HEK293 (cell line): ENCODE data around the gene SMTNL1.

Experiments used
- CTCF ChIA-PET: fragments of 350-600 bp; formaldehyde crosslinking; extraction: SDS; loops from one replicate; lab custom pipeline; 2021; ENCODE audit warnings: antibody characterized with exemption; lab: Yijun Ruan, JAX
- POLR2A ChIA-PET: fragments of 300-600 bp; formaldehyde crosslinking; extraction: SDS; loops from one replicate; lab custom pipeline; 2020; ENCODE audit warnings: antibody characterized with exemption, inconsistent platforms; lab: Yijun Ruan, JAX
- H3K27ac ChIP-seq: fragments of 200-500 bp; sonication (Bioruptor generic); 2 replicates; pipeline ENCODE4 v1.5.1; 2014; ENCODE audit warnings: low read depth, low read length, control low read depth, inconsistent platforms; ENCODE audit errors: extremely low read depth
- H3K36me3 ChIP-seq, 2 experiments: fragments of 200-500 bp in 1 of 2; sonication (Bioruptor generic) in 1 of 2; 1 replicate in 1 of 2; 2 replicates in 1 of 2; pipeline ENCODE4 v1.5.1; 2014 to 2017; ENCODE audit warnings: inconsistent platforms in 2 of 2, low read length in 2 of 2; ENCODE audit not compliant: control insufficient read depth in 2 of 2, insufficient read depth in 1 of 2
- H3K4me1 ChIP-seq: fragments of 200-500 bp; sonication (Bioruptor generic); 2 replicates; pipeline ENCODE4 v1.5.1; 2014; ENCODE audit warnings: mild to moderate bottlenecking, low read length, inconsistent platforms; ENCODE audit not compliant: control insufficient read depth, insufficient read depth
- H3K4me3 ChIP-seq: 2 replicates; pipeline ENCODE4 v1.5.1; 2011; ENCODE audit warnings: low read depth, mild to moderate bottlenecking, control low read depth, low read length, moderate library complexity
- H3K9me3 ChIP-seq: fragments of 200-500 bp; sonication (Bioruptor generic); 2 replicates; pipeline ENCODE4 v1.5.1; 2014; ENCODE audit warnings: low read depth, low read length, inconsistent platforms; ENCODE audit not compliant: control insufficient read depth, insufficient read depth
- OVOL3 ChIP-seq: fragments of 450-650 bp; formaldehyde crosslinking; IDR thresholded peaks from 2 replicates; pipeline ENCODE4 v1.5.1; 2016; ENCODE audit warnings: missing biosample characterization, missing genetic modification characterization
- PRDM10 ChIP-seq: fragments of 450-650 bp; formaldehyde crosslinking; IDR thresholded peaks from 2 replicates; pipeline ENCODE4 v1.5.1; 2016; ENCODE audit warnings: missing biosample characterization, missing genetic modification characterization
- ZNF112 ChIP-seq: fragments of 450-650 bp; formaldehyde crosslinking; IDR thresholded peaks from 2 replicates; pipeline ENCODE4 v1.5.0; 2017; ENCODE audit warnings: missing biosample characterization, missing genetic modification characterization
- ZNF19 ChIP-seq: fragments of 450-650 bp; formaldehyde crosslinking; IDR thresholded peaks from 2 replicates; pipeline ENCODE4; 2016; ENCODE audit warnings: missing biosample characterization, missing genetic modification characterization, low read depth
- ZNF24 ChIP-seq: fragments of 450-650 bp; formaldehyde crosslinking; IDR thresholded peaks from 2 replicates; pipeline ENCODE4 v1.5.1; 2016; ENCODE audit warnings: missing biosample characterization, missing genetic modification characterization
- ZNF274 ChIP-seq, 2 experiments: fragments of 200-500 bp in 1 of 2; fragments of 450-650 bp in 1 of 2; sonication (Bioruptor generic) in 1 of 2; formaldehyde crosslinking in 1 of 2; IDR thresholded peaks; 2 replicates each; pipeline versions ENCODE4 v1.5.1 to v1.6.1; 2014 to 2016; ENCODE audit warnings: borderline replicate concordance in 1 of 2, inconsistent platforms in 1 of 2, low read length in 1 of 2, missing biosample characterization in 1 of 2, missing genetic modification characterization in 1 of 2
- ZNF280D ChIP-seq: fragments of 450-650 bp; formaldehyde crosslinking; IDR thresholded peaks from 2 replicates; pipeline ENCODE4 v1.5.1; 2016; ENCODE audit warnings: missing biosample characterization, missing genetic modification characterization
- ZNF391 ChIP-seq: fragments of 450-650 bp; formaldehyde crosslinking; IDR thresholded peaks from 2 replicates; pipeline ENCODE4 v1.5.1; 2016; ENCODE audit warnings: low read depth, missing biosample characterization, missing genetic modification characterization, borderline replicate concordance
- ZNF426 ChIP-seq: fragments of 450-650 bp; formaldehyde crosslinking; IDR thresholded peaks from 2 replicates; pipeline ENCODE4 v1.5.1; 2017; ENCODE audit warnings: missing biosample characterization, missing genetic modification characterization, mild to moderate bottlenecking, inconsistent platforms, moderate library complexity
- ZNF449 ChIP-seq: fragments of 450-650 bp; formaldehyde crosslinking; IDR thresholded peaks from 2 replicates; pipeline ENCODE4 v1.5.1; 2017; ENCODE audit warnings: missing biosample characterization, mild to moderate bottlenecking, missing genetic modification characterization, moderate library complexity
- ZNF626 ChIP-seq: fragments of 450-650 bp; sonication (Bioruptor Pico); formaldehyde crosslinking; IDR thresholded peaks from 2 replicates; pipeline ENCODE4 v1.5.1; 2018; ENCODE audit warnings: missing biosample characterization, missing genetic modification characterization, inconsistent platforms
- ZNF837 ChIP-seq: fragments of 450-650 bp; formaldehyde crosslinking; IDR thresholded peaks from 2 replicates; pipeline ENCODE4 v1.5.1; 2016; ENCODE audit warnings: missing biosample characterization, missing genetic modification characterization
- TF ChIP-seq, protein P1 (sequence below): fragments of 450-650 bp; formaldehyde crosslinking; conservative IDR thresholded peaks from 2 replicates; pipeline ENCODE4 v1.5.1; 2016; ENCODE audit warnings: low read depth, missing biosample characterization, missing genetic modification characterization
- TF ChIP-seq, protein P2 (sequence below): fragments of 450-650 bp; formaldehyde crosslinking; IDR thresholded peaks from 2 replicates; pipeline ENCODE4 v1.5.1; 2016; ENCODE audit warnings: missing biosample characterization, missing genetic modification characterization, low read depth

The SMTNL1 gene

GRCh38 chr11:57496109-57496820 is 41.1 kb upstream of the SMTNL1 start:
- Histone ChIP-seq H3K9me3 (no peaks in the 10 kb centered on the region), H3K36me3 (peaks cover 0 to 20% of the 10 kb centered on the region in 2 experiments; a peak in 1 of 3 replicates), H3K27ac (no peak overlapping the region), H3K4me3 (no peak overlapping the region), H3K4me1 (no peaks in the 10 kb centered on the region)
- POLR2A ChIA-PET, result no interaction called here
- CTCF ChIA-PET, result interaction anchor here (0.6 to 10.1 kb wide), 5 partner anchors 14 to 404 kb away, joined by 3 to 218 read pairs (median 3); partner anchors contain the start of genes SLC43A1 and TIMM10
- TF ChIP-seq, protein P1, sequence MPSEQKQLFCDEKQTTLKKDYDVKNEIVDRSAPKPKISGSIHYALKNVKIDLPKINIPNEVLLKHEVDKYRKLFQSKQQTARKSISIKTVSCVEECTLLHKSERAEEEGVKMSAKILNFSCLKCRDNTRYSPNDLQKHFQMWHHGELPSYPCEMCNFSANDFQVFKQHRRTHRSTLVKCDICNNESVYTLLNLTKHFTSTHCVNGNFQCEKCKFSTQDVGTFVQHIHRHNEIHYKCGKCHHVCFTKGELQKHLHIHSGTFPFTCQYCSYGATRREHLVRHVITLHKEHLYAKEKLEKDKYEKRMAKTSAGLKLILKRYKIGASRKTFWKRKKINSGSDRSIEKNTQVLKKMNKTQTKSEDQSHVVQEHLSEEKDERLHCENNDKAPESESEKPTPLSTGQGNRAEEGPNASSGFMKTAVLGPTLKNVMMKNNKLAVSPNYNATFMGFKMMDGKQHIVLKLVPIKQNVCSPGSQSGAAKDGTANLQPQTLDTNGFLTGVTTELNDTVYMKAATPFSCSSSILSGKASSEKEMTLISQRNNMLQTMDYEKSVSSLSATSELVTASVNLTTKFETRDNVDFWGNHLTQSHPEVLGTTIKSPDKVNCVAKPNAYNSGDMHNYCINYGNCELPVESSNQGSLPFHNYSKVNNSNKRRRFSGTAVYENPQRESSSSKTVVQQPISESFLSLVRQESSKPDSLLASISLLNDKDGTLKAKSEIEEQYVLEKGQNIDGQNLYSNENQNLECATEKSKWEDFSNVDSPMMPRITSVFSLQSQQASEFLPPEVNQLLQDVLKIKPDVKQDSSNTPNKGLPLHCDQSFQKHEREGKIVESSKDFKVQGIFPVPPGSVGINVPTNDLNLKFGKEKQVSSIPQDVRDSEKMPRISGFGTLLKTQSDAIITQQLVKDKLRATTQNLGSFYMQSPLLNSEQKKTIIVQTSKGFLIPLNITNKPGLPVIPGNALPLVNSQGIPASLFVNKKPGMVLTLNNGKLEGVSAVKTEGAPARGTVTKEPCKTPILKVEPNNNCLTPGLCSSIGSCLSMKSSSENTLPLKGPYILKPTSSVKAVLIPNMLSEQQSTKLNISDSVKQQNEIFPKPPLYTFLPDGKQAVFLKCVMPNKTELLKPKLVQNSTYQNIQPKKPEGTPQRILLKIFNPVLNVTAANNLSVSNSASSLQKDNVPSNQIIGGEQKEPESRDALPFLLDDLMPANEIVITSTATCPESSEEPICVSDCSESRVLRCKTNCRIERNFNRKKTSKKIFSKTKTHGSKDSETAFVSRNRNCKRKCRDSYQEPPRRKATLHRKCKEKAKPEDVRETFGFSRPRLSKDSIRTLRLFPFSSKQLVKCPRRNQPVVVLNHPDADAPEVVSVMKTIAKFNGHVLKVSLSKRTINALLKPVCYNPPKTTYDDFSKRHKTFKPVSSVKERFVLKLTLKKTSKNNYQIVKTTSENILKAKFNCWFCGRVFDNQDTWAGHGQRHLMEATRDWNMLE (tag by site-specific recombination), result no peak
- no peak for TF ChIP-seq ZNF19
- TF ChIP-seq ZNF426 (tag by site-specific recombination), result no peak
- TF ChIP-seq ZNF391 (tag by site-specific recombination), result no peak
- TF ChIP-seq ZNF837 (tag by site-specific recombination), result no peak
- no peak for TF ChIP-seq ZNF24 (tag by site-specific recombination)
- TF ChIP-seq, protein P2, sequence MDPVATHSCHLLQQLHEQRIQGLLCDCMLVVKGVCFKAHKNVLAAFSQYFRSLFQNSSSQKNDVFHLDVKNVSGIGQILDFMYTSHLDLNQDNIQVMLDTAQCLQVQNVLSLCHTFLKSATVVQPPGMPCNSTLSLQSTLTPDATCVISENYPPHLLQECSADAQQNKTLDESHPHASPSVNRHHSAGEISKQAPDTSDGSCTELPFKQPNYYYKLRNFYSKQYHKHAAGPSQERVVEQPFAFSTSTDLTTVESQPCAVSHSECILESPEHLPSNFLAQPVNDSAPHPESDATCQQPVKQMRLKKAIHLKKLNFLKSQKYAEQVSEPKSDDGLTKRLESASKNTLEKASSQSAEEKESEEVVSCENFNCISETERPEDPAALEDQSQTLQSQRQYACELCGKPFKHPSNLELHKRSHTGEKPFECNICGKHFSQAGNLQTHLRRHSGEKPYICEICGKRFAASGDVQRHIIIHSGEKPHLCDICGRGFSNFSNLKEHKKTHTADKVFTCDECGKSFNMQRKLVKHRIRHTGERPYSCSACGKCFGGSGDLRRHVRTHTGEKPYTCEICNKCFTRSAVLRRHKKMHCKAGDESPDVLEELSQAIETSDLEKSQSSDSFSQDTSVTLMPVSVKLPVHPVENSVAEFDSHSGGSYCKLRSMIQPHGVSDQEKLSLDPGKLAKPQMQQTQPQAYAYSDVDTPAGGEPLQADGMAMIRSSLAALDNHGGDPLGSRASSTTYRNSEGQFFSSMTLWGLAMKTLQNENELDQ (tag by site-specific recombination), result no peak
- TF ChIP-seq PRDM10, result no peak
- no peak for TF ChIP-seq ZNF112 (tag by site-specific recombination)
- TF ChIP-seq ZNF626, result no peak
- no peak for TF ChIP-seq ZNF274 (IDR thresholded peaks at IDR 0.05; ENCODE audit: low read length)
- no peak for TF ChIP-seq ZNF274 (tag by site-specific recombination; IDR thresholded peaks at IDR 0.05; ENCODE audit: borderline replicate concordance)
- no peak for TF ChIP-seq ZNF449 (tag by site-specific recombination)
- no peak for TF ChIP-seq ZNF280D (tag by site-specific recombination)
- TF ChIP-seq OVOL3 (tag by site-specific recombination), result no peak
